ENCODE data around the gene OPCML.

The OPCML gene

DNA sequence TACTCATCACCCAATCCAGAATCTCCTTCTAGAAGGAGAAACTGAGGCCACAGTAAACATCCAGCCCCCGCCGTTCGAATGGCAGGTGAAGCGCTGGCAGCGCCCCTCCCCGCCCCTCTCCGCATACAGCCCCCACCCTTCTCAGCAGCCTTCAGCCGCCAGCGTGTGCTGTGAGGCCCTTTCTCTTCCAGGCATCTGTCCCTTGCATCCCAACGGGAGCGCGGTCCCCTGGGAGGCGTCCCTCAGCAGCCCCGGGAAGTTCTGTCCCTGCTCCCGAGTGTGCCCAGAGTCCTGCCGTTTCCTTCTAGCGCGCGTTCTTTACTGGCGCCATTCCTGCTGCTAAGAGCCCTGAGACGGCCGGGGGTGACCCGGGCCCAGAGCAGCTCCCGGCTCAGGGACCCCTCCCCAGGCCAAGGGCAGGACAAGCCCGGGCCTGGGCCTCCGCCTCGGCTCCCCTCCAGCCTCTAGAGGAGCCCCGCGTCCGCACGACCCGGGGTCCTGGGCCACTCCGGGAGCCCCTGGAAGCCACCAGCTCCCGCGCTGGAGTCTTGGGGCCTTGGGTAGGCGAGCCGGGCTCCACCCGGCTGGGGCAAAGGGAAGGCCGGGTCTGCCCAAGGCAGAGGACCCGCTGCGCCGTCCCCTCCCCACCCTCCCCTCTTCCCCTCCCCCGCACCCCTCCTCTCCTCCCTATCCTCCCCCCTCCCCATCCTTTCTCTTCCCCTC, 450.4 kb downstream of the OPCML start:
- no peak for DNase-seq (ENCODE audit: low read depth in 2 of 2, low spot score in 1 of 2)

DNA sequence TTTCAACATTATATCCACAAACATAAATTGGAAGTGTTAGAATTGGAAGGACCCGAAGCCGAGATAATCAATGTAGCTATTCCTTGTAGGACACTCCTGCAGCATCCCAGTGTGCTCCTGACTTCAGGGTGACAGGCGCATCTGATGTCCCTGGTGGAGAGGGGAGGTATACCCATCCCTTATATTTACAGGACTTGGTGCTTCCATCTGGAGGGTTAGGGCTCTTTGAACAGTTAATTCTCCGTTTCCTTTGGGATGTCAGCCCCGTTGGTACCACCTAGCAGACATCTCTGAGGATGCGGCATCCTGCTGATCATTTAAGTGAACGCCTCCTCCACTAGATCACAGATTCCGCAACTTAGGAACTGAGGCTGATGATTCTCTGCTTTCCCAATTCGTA, 451.3 kb downstream of the OPCML start:
- DNase-seq (ENCODE audit: low read depth in 2 of 2, low spot score in 1 of 2): no peak

DNA sequence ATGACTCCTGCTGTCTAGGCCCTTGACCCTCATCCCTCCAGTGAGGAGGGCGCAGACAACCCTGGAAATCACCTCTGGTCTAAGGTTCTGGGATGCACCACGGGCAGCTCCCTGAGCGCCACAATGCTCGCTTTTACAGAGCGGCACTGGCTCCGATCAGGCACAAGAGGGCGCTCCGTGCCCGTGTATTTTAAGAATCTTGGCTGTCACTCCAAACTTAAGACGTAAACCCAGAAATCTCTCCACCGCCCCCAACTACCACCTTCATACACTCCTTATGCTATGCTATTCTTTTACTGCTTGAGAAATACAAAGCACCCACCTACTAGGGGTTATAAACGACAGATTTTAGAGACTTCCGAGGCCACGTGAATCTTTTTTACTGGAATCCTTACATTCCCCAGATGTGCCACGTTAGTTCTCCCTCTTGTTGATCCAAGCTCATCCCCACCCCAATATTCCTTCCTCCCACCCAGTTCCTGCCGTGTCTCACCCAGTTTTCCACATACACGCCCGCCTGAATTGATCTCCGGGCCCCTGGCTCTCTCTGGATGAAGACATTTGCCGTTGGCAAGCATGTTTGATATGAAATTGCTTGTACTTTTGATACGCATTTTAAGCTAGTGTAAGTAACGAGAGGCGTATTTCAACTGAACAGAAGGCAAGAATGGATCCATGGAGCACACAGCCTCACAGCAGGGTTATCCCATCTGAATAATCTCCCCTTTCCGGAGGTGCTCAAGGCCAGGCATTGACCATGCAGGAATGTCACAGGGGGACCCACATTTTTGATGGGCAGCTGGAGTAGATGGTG, 453.5 kb downstream of the OPCML start:
- no peak for DNase-seq (ENCODE audit: low read depth in 2 of 2, low spot score in 1 of 2)

DNA sequence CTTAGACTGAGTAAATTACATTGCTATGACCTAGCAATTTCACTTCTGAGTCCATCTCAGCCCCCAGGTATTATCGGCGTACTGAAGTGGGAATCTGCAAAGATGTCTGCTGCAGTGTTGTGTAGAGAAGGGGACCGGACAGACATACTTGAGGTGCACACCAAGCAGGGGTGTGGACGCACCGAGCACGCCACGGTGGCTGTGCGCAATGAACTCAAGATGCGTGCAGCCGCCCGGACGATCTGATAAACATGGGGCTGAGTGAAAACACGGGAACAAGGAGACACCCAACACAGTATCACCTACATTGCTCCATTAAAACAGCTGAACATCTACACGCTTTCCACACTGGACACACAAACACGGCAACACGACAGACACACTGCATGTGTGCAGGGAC, 454.3 kb downstream of the OPCML start:
- DNase-seq (ENCODE audit: low read depth in 2 of 2, low spot score in 1 of 2): no peak

DNA sequence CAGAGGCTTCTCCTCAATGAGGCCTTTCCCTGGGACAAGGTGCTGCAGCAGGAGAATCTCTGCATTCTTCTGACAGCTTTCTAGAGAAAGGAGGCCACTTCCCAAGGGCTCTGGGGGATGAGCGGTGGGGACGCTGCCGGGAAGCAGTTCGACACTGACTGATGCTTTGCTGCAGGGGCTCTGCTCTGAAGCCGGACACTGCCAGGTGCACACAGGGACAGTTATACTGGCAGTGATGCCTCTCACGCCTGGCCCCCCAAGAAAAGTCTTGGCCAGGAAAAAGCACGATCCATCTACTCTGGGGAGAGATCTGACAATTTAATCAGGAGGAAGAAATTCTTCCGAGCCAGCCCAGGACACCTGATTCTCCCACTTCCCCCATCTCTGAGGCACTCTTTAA, 456.9 kb downstream of the OPCML start:
- no peak for DNase-seq (ENCODE audit: low read depth in 2 of 2, low spot score in 1 of 2)

DNA sequence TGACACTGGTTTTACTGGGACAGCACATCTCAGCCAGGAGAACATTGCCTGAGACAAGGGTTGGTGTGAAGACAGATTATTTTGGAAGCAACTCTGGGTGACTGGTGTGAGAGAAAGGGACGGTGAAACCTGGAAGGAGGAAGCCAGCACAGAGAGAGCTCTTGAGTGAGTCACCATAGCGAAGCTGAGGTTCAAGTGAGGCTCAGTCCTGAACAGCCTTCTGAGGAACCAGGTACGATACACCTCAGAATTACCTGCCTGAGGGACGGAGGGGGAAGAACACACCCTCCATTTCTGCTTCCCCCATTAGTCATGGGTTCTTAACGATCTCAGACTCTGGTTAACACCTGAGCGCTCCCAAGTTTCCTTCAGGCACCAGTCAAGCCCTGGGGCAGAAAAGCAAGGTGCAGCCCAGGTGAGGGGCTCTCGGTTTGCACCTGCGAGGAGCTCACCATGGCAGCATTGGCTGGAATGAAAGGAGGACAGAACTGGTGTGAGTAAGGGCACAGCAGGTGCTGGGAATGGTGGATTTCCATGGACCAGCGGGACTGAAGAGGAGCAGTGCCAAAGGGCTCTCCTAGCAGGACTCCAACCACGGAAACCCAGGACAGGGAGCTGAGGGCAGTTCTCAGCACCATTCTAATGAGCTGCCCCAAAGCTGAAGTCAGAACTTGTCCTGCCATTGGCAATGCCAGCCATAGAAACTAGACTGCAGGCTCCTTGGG, 459.3 kb downstream of the OPCML start:
- no peak for DNase-seq (ENCODE audit: low read depth in 2 of 2, low spot score in 1 of 2)

DNA sequence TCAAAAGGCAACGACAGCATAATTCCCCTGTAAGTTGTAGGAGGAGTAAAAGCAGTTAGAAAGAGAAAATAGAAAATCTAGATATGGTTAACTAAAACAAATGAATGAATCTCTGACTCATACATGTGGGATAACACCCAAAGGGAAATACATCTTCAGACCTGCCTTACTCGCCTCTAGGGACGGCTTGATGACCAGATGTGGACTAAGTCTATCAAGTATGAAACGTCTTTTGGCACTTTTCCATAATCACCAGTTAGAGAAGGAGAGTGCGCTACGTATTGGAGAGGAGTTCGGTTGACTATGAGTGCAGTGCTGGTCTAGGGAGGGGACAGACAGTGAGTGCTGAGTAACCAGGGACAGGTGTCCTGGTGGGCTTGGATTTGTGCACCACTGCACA, 459.9 kb downstream of the OPCML start:
- DNase-seq (ENCODE audit: low read depth in 2 of 2, low spot score in 1 of 2): no peak

DNA sequence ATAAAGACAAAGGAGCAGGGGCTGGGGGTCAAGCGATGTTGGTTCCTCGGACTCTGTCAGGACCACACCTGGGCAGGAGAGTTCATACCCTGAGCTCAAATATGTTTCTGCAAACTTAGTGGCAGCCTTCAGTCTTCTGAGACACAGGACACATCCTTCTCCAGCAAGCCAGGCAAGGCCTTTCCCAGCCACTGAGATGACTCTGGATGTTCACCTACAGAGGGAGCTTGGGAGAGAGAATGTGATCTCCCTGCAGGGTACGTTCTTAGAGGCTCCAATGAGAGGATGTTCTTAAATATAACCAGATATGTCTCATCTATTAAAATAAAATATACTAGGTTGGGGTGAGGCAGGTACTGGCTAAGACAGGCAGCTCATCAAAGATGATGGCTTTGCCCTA, 461.5 kb downstream of the OPCML start:
- no peak for DNase-seq (ENCODE audit: low read depth in 2 of 2, low spot score in 1 of 2)

DNA sequence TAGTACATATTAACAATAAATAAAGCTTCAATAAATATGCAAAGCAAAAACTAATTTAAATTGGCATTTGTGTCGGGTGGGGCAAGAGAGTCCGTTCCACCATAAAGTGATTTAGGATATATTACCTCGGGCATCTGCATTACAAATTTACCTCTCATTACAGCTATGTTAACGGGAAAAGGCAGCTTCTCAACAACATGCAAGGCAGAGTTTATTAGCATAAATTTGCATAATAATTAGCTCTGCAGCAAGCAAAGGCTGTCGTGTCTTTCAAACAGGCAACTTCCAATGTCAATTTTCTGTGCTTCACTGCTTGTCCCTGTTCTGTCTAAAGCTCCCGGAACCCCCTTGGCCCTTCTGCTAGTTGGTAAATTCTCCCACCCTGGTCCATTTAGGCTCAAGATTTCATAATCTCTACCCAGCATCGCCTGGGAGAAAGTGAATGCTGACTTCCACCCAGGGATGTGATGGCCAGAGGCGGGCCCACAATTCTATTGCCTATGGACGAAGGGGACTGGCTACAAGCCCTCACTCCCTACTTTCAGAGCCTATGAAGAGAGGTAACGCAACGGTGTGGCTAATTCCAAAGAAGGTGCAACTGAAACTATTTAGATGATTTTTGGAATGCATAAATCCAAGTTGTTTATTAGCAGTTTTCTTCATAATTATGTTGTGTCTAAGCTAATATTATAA, 462.1 kb downstream of the OPCML start:
- DNase-seq (ENCODE audit: low read depth in 2 of 2, low spot score in 1 of 2): no peak

DNA sequence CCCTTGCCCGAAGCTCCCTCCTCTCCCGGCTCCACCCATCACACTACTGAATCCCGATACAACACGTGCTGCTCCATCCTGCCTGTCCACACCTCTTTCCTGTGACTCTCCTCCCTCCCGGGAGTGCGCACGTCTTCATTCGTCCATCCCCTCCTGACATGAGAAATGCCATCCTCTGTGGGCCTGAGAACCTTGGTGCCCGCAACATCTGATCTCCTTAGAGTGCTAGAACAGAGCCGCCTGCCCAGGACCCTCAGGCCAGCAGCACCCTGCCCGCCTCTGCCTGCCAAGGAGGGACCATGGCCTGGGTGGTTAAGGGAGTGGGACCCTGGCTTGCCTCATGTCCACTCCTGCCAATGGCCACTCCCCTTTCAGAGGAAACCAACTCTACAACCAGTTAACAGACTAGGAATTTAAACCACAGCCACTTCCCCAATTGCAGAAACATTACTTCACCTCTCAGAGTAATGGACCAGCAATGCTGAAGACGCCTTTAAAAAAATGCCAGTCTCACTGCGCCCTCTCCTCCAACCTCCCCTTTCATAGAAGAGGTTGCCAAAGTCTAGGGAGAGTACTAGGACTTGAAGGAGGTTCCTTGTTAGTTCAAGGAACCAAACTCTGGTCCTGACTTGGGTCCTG, 466.3 kb downstream of the OPCML start:
- no peak for DNase-seq (ENCODE audit: low read depth in 2 of 2, low spot score in 1 of 2)

DNA sequence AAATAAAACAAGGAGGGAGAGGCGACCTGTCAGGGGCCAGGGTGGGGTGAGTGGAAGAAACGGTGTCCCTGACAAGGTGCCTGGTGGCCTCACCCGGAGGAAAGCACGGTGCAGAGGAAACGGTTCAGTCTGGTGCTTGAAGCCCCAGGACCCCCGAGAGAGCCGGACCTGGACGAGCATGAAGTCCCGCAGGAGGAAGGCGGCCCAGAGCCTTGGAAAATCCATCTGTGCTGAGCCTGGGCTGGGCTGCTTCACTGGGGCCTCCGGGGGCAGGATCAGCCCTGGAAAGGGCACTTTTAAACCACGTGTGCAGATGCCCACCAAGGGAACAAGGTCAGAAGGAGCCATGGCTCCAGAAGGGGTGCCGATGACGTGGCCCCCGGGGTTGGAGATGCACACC, 467.3 kb downstream of the OPCML start:
- DNase-seq (ENCODE audit: low read depth in 2 of 2, low spot score in 1 of 2): no peak

DNA sequence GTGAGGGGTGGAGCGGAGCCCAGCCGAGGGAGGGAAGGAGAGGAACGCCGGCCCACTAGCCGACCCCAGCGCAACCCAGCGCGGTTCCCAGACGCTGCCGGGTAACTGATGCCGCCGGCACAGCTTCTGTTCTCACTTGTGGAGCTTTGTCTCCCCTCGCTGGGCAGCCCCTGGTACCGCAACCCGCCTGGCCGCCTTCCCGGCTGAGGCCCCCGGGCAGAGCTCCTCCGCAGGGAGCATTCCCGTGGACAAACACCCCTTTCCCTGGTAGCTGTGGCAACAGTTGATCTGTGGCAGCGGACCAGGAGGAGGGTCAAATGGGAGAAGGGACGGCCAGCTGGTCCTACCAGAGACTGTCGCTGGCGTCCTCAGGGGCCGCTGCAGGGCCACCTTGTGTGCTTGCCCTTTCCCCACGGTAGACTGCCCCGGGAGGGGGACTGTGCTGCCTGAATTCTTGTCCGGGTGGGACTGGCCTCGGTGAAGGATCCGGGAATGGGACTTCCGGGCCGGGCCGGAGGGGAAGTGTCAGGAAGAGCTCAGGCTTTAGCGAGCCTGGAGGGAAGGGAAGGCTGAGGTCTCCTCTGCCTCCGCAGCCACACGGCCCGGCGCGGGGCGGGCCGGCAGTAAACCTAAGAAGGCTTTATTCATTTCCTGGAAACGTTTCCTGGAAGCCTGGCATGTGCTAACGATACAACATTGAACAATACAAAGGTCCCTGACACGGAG, 468.0 kb downstream of the OPCML start:
- no peak for DNase-seq (ENCODE audit: low read depth in 2 of 2, low spot score in 1 of 2)

DNA sequence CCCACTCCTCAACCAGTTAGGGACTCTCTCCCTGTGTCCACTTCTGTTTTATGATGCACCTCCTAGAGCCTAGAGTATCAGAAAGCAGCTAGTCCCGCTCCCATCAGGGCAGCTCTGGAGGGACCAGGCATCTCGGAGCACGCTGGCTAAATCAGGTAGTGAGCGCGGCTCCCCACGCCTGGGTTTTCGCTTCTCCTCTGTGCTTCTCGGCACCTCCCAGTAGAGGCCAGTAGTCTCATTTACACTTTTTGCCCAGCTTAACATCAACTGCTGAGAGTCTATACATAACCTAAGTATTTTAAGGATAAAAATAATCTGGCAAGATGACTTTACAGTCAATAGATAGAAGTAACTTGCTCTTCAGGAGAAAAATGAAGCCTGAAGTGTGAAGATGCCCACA, 473.8 kb downstream of the OPCML start:
- no peak for DNase-seq (ENCODE audit: low read depth in 2 of 2, low spot score in 1 of 2)

DNA sequence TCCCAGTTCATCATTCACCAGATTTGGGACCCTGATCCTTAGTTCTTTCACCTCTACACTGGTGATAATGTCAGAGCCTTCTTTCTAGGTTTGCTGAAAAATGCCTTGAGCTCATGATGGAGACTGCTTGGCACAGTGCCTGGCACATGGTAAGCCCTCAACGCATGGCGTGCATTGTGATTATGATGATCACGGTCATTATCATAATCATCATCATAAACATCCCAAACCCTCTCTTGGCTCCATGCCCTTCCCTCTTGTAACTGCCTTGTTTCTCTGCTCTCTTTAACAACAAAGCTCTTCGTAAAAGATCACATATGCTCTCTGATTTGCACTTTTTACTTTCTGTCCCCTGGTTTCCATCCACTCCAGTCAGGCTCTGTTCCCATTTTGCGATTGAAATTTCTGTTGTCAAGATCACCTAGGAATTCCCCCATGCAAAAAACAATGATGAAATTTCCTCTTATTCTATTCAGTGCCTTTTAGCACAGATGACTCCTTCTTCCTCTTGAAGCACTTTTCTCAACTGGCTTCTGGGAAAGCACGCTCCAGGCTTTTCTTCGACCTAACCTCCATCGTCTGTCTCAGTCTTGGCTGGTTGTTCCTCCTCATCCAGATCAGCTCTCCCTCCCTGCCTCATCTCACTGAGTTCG, 479.1 kb downstream of the OPCML start:
- DNase-seq (ENCODE audit: low read depth in 2 of 2, low spot score in 1 of 2): no peak

DNA sequence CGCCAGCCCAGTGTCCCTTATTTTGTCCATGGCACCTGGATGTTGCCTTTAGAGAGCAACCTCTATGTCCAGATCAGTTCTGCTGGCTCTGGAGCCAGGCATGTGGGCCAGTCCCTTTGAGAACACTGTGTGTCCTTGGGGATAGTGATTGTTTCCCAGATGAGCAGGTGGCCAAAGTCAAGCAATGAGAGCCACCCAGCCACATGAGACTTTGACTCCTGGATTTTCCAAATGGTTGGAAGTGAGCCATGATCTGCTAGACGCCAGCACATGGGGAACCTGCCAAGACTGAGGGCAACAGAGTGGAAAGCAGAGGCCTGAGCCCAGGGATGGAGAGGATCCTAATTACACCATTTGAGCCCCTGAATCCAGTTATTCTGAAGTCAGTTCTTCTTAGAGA, 479.8 kb downstream of the OPCML start:
- DNase-seq (ENCODE audit: low read depth in 2 of 2, low spot score in 1 of 2): no peak

DNA sequence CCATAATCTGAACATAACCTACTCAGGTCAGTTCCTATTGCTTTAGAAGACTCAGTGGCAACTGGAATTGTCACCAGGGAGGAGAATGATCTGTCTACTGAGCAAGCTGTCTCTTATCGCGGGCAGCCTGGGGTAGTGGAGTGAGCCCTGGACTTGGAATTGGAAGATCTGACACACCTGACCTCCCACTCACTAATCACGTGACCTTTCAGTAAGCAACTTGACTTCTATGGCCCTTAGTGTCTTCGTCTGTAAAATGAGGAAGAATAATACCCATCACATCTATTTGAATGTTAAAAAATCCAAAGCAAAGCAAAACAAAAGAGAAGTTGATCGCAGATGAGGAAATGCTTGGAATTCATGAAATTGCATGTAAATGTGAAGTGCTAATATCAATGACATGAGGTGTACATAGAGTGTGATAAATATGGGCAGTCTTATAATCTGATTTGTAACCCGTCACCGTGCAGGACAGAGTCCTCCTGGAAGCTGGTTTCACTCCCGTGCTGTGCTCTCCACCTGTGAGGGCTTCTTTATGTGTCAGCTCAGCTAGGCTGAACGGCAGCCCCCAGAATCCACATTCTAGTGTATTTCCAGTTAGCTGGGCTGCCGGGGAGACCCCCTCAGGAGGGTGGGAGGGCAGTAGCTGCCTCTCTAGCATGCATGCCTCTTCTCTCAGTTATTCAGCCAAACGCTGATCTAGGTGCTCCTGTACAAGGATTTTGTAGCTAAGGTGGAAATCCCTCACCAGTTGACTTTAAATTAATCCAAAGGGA, 482.9 kb downstream of the OPCML start:
- no peak for DNase-seq (ENCODE audit: low read depth in 2 of 2, low spot score in 1 of 2)

DNA sequence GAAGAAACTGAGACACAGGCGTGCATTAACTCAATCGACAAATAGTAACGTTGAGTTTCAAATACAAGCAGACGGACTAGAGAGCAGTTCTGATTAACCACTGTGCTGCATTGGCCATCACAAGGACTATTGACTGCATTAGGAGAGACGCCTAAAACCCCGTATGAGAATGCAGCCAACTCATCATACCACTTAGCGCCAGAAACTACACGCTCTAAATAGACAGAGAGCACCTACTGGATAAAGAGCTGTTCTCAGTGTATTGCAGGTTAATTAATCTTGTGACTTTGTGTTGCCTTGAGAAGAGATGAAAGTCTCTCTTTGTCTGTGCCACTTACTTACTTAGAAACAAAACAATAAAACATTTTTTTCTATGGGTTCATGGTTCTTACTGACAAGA, 484.0 kb downstream of the OPCML start:
- DNase-seq (ENCODE audit: low read depth in 2 of 2, low spot score in 1 of 2): no peak

DNA sequence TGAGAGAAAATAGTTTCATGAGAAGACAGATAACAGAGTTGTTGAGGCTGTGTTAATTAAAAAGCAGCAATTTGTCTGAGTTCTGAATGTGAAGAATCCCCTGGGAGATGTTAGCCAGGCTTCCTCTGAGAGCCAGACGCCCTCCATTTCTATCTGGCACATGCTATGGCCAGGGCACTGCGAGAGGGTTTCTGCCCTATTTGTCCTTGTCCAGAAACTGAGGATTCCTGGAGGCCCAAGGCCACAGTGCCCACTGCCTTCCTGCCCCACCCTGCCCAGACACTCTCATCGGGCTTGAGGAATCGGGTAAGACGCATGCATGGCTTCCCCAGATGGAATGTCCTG, 484.6 kb downstream of the OPCML start:
- DNase-seq (ENCODE audit: low read depth in 2 of 2, low spot score in 1 of 2): no peak

DNA sequence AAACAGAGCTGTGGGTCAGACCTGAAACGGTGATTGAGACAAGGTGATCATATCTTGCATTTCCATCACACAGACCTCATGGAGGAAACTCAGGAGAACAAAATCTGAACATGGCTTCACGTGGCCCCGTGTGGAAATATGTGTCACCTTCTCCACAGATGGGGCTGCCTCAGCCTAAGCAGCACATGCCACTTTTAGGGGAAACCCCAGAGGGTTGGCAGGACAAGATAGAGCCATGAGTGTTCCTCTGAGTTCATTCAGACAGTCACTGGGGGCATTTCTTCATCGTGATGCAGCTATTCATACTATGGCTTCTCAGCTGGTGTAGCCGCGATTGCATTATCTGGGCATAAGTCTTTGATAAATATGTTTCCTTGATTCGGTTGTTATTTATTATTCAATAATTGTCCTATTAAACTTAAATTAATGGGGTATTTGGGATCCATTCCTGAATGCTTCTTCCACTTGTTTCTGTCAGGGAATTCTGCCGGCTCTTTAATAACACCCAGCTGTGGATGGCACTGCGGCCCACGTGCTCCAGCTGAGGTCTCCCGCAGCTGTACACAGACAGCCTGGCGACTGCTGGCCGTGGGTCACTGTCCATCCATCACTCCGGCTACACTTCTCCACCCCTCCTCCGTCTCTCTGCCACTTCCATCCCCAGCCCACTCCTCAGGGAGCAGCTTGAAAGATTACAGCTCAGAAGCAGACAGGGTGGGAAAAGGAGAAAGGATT, 485.1 kb downstream of the OPCML start:
- DNase-seq (ENCODE audit: low read depth in 2 of 2, low spot score in 1 of 2): no peak
